ENCODE data around the gene SNRPD2.
"Not testable (repeated sequence)": the region's sequence is repeated elsewhere in the genome, so short reads cannot be mapped to it uniquely, and the experiment has no call there.

SNRPD2 gene

GRCh38 chr19:45691516-45692186 is at the start of gene SNRPD2:
TSS of gene SNRPD2 (minus strand) at chr19:45691953. CDS start at chr19:45691888, 65 bp downstream.
- Histone ChIP-seq H3K27me3 (ENCODE audit: control insufficient read depth, insufficient read depth, low read length) (no peaks in the 10 kb centered on the region), H3K4me3 (ENCODE audit: low read length) (peak within 1 kb of the TSS; percentile 82), H3K36me3 (ENCODE audit: control insufficient read depth, low read depth, low read length) (peaks cover 22% of the 10 kb centered on the region), H3K27ac (ENCODE audit: low read length) (peak within 1 kb of the TSS; percentile 95), H3K9ac (ENCODE audit: low read length) (peak within 1 kb of the TSS; percentile 92), H3K4me1 (ENCODE audit: control insufficient read depth, low read depth, low read length) (no peaks in the 10 kb centered on the region), H3K9me3 (ENCODE audit: control insufficient read depth, low read depth, low read length) (no peaks in the 10 kb centered on the region)

DNA sequence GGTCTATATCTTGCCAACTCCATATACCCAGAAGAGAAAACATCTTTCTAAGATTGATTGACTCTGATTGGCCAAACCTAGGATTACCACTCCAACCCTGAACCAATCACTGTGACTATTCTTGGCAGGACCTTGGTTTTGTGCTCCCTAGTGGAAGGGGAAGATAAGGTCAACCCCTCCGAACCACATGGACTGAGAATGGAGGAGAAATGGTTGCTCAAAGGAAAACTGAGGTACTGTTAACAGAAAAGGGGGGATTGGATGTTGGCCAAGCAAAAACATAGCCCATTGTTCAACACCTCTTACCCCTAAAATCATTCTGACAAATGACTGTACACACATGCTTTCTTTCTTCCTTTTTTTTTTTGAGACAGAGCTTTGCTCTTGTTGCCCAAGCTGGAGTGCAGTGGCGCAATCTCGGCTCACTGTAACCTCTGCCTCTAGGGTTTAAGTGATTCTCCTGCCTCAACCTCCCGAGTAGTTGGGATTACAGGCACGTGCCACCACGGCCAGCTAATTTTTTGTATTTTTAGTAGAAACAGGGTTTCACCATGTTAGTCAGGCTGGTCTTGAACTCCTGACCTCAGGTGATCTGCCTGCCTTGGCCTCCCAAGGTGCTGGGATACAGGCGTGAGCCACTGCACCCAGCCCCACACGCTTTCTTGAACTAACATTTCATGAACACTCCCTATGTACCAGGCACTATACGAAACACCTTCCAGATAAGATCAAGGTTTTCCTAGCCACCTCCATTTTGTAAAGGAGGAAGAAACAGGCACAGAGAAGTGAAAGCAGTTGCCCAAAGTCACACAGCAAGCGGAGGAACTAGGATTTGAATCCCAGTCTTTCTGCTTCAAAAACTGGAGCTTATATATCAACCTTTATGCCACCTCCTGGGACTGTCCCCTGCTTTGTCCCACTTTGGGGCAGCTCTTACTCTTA is 48.0 kb upstream of the SNRPD2 start:
- Histone ChIP-seq H3K9ac (ENCODE audit: low read length) (no peak overlapping the region), H3K36me3 (ENCODE audit: control insufficient read depth, low read depth, low read length) (no peaks in the 10 kb centered on the region), H3K9me3 (ENCODE audit: control insufficient read depth, low read depth, low read length) (no peaks in the 10 kb centered on the region), H3K4me3 (ENCODE audit: low read length) (no peak overlapping the region), H3K27me3 (ENCODE audit: control insufficient read depth, insufficient read depth, low read length) (no peaks in the 10 kb centered on the region), H3K27ac (ENCODE audit: low read length) (no peak overlapping the region), H3K4me1 (ENCODE audit: control insufficient read depth, low read depth, low read length) (no peaks in the 10 kb centered on the region)

- Histone ChIP-seq H3K9me3 (ENCODE audit: control insufficient read depth, low read depth, low read length) (no peaks in the 10 kb centered on the region), H3K27me3 (ENCODE audit: control insufficient read depth, insufficient read depth, low read length) (no peaks in the 10 kb centered on the region), H3K36me3 (ENCODE audit: control insufficient read depth, low read depth, low read length) (no peaks in the 10 kb centered on the region), H3K4me1 (ENCODE audit: control insufficient read depth, low read depth, low read length) (peaks cover 5% of the 10 kb centered on the region), H3K27ac (ENCODE audit: low read length) (no peak within 1 kb of the TSS), H3K9ac (ENCODE audit: low read length) (no peak within 1 kb of the TSS), H3K4me3 (ENCODE audit: low read length) (no peak within 1 kb of the TSS)
These were observed 41.5 kb upstream of the SNRPD2 start, which contains the start of gene MEIOSIN for GRCh38 chr19:45733160-45733810. TSS of gene MEIOSIN (plus strand) at chr19:45733439. CDS start at chr19:45735377, 1,938 bp downstream.

DNA sequence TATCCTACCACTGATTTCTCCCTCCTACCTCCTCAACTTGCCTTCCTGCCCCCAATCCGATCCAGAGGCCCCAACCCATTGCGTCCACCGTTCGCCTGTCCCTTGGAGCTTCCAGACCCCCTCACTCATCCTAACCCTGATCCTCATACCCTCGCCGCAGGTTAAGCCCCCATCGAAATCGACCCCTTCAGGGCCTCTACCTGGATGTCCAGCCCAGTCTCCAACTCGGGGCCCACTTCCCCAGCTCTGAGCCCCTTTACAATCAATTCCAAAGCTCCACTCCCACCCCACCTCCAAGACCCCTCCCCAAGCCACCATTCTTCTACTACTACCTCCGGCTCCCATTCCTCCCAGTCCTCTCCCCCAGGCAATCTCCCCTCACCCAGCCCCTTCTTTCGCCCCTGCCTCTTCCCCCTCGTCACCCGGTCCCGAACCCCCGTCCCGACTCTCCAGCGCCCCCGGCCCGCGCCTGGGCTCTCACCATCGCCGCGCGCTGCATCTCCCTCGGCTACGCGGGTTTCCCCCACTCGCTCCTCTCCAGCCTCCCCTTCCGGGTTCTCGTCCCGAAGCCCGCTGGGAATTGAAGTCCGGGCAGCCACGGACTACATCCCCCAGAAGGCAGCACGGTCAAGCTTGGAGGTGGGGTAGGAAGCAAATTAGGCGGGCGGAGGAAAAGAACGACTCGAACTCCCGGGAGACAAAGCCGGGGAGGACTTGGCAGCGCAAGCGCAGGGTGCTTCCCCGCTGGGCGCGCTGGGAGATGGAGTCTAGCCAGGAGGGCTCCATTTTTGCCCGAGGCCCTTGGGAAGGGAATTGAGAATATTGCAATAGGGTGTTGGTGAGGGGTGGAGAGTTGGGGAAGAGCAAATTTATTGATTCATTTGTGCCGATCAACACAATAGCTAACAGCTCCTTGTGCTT is 38.9 kb upstream of the SNRPD2 start, which contains the start of gene FBXO46:
TSS of gene FBXO46 (minus strand) at position 529 of the 921 bp plus-strand sequence. CDS start 17,401 bp downstream, outside the sequence.
- Histone ChIP-seq H3K4me3 (ENCODE audit: low read length) (peak within 1 kb of the TSS; percentile 74), H3K4me1 (ENCODE audit: control insufficient read depth, low read depth, low read length) (peaks cover 5% of the 10 kb centered on the region), H3K9me3 (ENCODE audit: control insufficient read depth, low read depth, low read length) (no peaks in the 10 kb centered on the region), H3K27me3 (ENCODE audit: control insufficient read depth, insufficient read depth, low read length) (no peaks in the 10 kb centered on the region), H3K36me3 (ENCODE audit: control insufficient read depth, low read depth, low read length) (no peaks in the 10 kb centered on the region), H3K9ac (ENCODE audit: low read length) (peak within 1 kb of the TSS; percentile 82), H3K27ac (ENCODE audit: low read length) (peak within 1 kb of the TSS; percentile 24)

GRCh38 chr19:45729800-45730290 is 38.1 kb upstream of the SNRPD2 start:
- Histone ChIP-seq H3K27ac (ENCODE audit: low read length) (peak overlapping the region; percentile 5), H3K27me3 (ENCODE audit: control insufficient read depth, insufficient read depth, low read length) (no peaks in the 10 kb centered on the region), H3K36me3 (ENCODE audit: control insufficient read depth, low read depth, low read length) (no peaks in the 10 kb centered on the region), H3K4me3 (ENCODE audit: low read length) (peak overlapping the region; percentile 74), H3K9me3 (ENCODE audit: control insufficient read depth, low read depth, low read length) (no peaks in the 10 kb centered on the region), H3K9ac (ENCODE audit: low read length) (peak overlapping the region; percentile 82), H3K4me1 (ENCODE audit: control insufficient read depth, low read depth, low read length) (peaks cover 5% of the 10 kb centered on the region)

DNA sequence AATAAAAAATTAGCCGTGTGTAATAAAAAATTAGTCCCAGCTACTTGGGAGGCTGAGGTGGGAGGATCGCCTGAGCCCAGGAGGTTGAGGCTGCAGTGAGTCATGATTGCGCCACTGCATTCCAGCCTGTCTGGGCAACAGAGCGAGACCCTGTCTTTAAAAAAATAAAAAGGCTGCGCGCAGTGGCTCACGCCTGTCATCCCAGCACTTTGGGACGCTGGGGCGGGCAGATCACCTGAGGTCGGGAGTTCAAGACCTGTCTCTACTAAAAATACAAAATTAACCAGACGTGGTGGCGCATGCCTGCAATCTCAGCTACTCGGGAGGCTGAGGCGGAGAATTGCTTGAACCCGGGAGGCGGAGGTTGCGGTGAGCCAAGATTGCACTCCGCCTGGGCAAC is 36.9 kb upstream of the SNRPD2 start:
- not testable (repeated sequence) for H3K4me1 ChIP-seq (ENCODE audit: control insufficient read depth, low read depth, low read length); H3K27ac ChIP-seq (ENCODE audit: low read length); H3K9ac ChIP-seq (ENCODE audit: low read length); H3K36me3 ChIP-seq (ENCODE audit: control insufficient read depth, low read depth, low read length); H3K9me3 ChIP-seq (ENCODE audit: control insufficient read depth, low read depth, low read length); H3K27me3 ChIP-seq (ENCODE audit: control insufficient read depth, insufficient read depth, low read length); H3K4me3 ChIP-seq (ENCODE audit: low read length)

DNA sequence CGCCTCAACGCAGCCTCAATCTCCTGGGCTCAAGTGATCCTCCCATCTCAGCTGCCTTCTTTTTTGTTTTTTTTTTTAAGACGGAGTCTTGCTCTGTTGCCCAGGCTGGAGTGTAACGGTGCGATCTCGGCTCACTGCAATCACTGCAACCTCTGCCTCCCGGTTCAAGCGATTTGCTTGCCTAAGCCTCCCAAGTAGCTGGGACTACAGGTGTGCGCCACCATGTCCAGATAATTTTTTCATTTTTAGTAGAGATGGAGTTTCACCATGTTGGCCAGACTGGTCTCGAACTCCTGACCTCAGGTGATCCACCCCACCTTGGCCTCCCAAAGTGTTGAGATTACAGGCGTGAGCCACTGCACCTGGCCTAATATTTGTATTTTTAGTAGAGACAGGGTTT is 28.3 kb upstream of the SNRPD2 start:
- not testable (repeated sequence) for H3K27ac ChIP-seq (ENCODE audit: low read length)

DNA sequence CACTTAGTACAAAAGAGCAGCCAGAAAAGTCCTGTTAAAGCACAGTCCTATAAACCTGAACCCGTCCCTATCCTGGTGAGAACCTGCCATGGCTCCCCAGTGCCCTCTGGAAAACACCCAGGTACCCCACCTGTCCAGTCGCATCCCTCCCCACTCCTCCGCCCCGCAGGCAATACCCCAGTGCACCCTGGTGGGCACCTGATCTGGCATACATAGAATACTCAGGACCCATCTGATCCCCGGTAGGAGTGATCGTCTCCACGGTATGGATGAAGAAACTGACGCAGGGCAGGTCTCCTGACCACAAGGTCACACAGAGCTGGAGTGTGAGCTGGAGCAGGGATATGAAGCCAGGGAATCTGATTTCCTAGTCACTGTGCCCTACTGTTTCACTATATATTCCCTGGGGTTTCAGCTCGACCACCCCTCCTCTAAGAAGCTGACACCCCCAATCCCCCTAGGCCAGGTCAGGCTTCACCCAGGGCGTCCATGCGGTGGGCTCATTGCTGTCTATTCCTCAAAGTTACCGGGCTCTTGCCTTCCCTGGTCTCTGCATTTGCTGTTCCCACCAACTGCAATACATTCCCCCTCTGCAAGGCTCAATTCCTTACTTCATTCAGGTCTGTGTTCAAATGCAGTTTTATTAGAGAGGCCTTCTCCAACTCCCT is 26.4 kb upstream of the SNRPD2 start:
- Histone ChIP-seq H3K9ac (ENCODE audit: low read length) (peak overlapping the region; percentile 95), H3K27ac (ENCODE audit: low read length) (peak overlapping the region; percentile 97), H3K4me1 (ENCODE audit: control insufficient read depth, low read depth, low read length) (peaks cover 18% of the 10 kb centered on the region), H3K9me3 (ENCODE audit: control insufficient read depth, low read depth, low read length) (no peaks in the 10 kb centered on the region), H3K4me3 (ENCODE audit: low read length) (peak overlapping the region; percentile 86), H3K36me3 (ENCODE audit: control insufficient read depth, low read depth, low read length) (peaks cover 8% of the 10 kb centered on the region), H3K27me3 (ENCODE audit: control insufficient read depth, insufficient read depth, low read length) (no peaks in the 10 kb centered on the region)

More for the DNA sequence above, 28.3 kb upstream of the SNRPD2 start:
- not testable (repeated sequence) for H3K4me3 ChIP-seq (ENCODE audit: low read length); H3K9ac ChIP-seq (ENCODE audit: low read length); H3K9me3 ChIP-seq (ENCODE audit: control insufficient read depth, low read depth, low read length); H3K27me3 ChIP-seq (ENCODE audit: control insufficient read depth, insufficient read depth, low read length)
- H3K4me1 ChIP-seq (ENCODE audit: control insufficient read depth, low read depth, low read length), result peaks cover 18% of the 10 kb centered on the region
- H3K36me3 ChIP-seq (ENCODE audit: control insufficient read depth, low read depth, low read length), result peaks cover 13% of the 10 kb centered on the region

DNA sequence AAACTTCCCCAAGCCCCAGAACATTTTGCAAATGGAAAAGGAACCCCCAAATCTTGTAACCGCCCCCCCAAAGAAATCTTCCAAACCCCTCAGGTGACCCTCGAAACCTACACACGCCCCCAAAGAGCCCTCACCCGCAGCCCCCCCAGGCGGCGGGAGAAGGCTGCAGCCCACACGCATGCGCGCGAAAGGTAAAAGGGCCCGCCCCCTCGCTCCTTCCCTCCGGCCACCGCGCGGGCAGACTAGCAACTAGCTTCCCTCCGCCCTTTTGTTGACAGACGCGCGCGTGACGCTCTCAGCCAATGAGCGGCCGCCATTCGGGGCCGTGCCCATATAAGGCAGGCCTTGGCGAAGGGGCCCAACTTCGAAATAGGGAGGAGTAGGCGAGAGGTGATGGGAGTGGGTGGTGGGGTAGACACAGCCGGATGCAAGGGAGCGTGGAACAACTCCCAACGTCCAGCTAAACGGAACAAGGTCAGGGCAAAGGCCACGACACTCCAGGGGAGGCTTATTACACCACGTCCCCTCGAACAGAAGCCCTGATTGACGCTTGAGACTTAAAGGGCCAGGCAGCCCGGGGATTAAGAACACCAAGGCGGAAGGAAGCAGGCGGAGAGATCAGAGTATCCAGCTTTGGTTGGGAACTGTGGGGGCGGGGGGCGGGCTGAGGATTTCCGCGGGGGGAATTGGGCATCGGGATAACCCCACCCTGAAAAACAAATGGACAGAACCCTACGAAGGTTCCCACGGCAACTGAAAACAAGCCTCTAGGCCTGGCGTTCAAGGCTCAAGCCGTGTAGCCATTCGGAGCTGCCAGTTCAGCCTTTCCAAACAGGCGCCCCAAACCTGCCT is 25.6 kb upstream of the SNRPD2 start:
- H3K4me3 ChIP-seq (ENCODE audit: low read length), result peak overlapping the region; percentile 86
- peaks cover 8% of the 10 kb centered on the region for H3K36me3 ChIP-seq (ENCODE audit: control insufficient read depth, low read depth, low read length)
- H3K9ac ChIP-seq (ENCODE audit: low read length), result peak overlapping the region; percentile 95
- H3K4me1 ChIP-seq (ENCODE audit: control insufficient read depth, low read depth, low read length), result peaks cover 18% of the 10 kb centered on the region
- H3K27ac ChIP-seq (ENCODE audit: low read length), result peak overlapping the region; percentile 97
- H3K27me3 ChIP-seq (ENCODE audit: control insufficient read depth, insufficient read depth, low read length), result no peaks in the 10 kb centered on the region
- no peaks in the 10 kb centered on the region for H3K9me3 ChIP-seq (ENCODE audit: control insufficient read depth, low read depth, low read length)
